K562 (cell line): ENCODE results near the gene DRAXIN. TPM values are rescaled to one million over a fixed set of nuclear protein-coding genes. Genes with fewer than 3 reads are reported as not detected.
"Not testable (repeated sequence)": the region's sequence is repeated elsewhere in the genome, so short reads cannot be mapped to it uniquely, and the experiment has no call there.

ENCODE experiments used
- ATAC-seq: fragments of 200-7000 bp; cut with Tn5 transposase; 3 replicates; pipeline ENCODE4 v1.9.1; 2020; ENCODE audit warnings: moderate library complexity
- BruUV-seq: library from RNA; stranded (reverse); fragments of 400-500 nt; replicated peaks from 2 replicates; lab custom pipeline; 2021; lab: Mats Ljungman, UMichigan
- CTCF ChIA-PET: fragments of 300-600 bp; formaldehyde crosslinking; extraction: SDS; loops from one replicate; lab custom pipeline; 2021; ENCODE audit warnings: low intra/inter-chr PET ratio; lab: Yijun Ruan, JAX
- POLR2A ChIA-PET: fragments of 300-600, 350-650 bp; sonication (Branson Sonifier 250); formaldehyde crosslinking; extraction: SDS; loops from one replicate; lab custom pipeline; 2021; ENCODE audit warnings: antibody characterized with exemption, inconsistent platforms; lab: Yijun Ruan, JAX
- DNase-seq, 4 experiments: peaks; one replicate each; pipeline versions ENCODE4 v3.0.0 to v3.0.0-alpha.2; 2011 to 2018; ENCODE audit warnings: low spot score in 3 of 4, mixed read lengths in 3 of 4; ENCODE audit errors: extremely low read depth in 1 of 4
- FAIRE-seq: peaks from 2 replicates; lab custom pipeline; 2011; peaks lifted over from hg19 to GRCh38; lab: Jason Lieb, UNC
- H2AFZ ChIP-seq: 2 replicates; pipeline ENCODE4 v1.6.0; 2011; ENCODE audit warnings: low read depth, low read length, control low read depth, inconsistent platforms
- H3K27ac ChIP-seq: fragments of 200-600 bp; 3 replicates; pipeline ENCODE4 v1.8.0; 2011; ENCODE audit warnings: low read depth, mild to moderate bottlenecking, control low read depth, inconsistent platforms, low read length, moderate library complexity, mixed read lengths; ENCODE audit errors: extremely low read depth
- H3K27me3 ChIP-seq, 2 experiments: fragments of 300-600 bp in 1 of 2; 2 replicates in 1 of 2; 3 replicates in 1 of 2; pipeline versions ENCODE4 v1.6.0 to v1.8.0; 2011; ENCODE audit warnings: inconsistent platforms in 2 of 2, low read length in 2 of 2, mild to moderate bottlenecking in 1 of 2, mixed read lengths in 1 of 2, moderate library complexity in 1 of 2; ENCODE audit not compliant: control insufficient read depth in 2 of 2, insufficient read depth in 2 of 2
- H3K36me3 ChIP-seq: fragments of 300-600 bp; 3 replicates; pipeline ENCODE4 v1.8.0; 2011; ENCODE audit warnings: mild to moderate bottlenecking, low read length, inconsistent platforms; ENCODE audit not compliant: control insufficient read depth, insufficient read depth
- H3K4me1 ChIP-seq, 2 experiments: fragments of 200-600 bp in 1 of 2; replicated peaks in 1 of 2; 2 replicates in 1 of 2; 3 replicates in 1 of 2; pipeline versions ENCODE4 v1.5.1 to v1.8.0; 2011; ENCODE audit warnings: inconsistent platforms in 2 of 2, low read length in 2 of 2, mild to moderate bottlenecking in 1 of 2, mixed read lengths in 1 of 2, moderate library complexity in 1 of 2; ENCODE audit not compliant: control insufficient read depth in 2 of 2, insufficient read depth in 2 of 2
- H3K4me2 ChIP-seq: 2 replicates; pipeline ENCODE4 v1.6.1; 2011; ENCODE audit warnings: low read length, control low read depth, inconsistent platforms, mixed read lengths; ENCODE audit not compliant: insufficient read depth
- H3K4me3 ChIP-seq: fragments of 200-600 bp; sonication (generic), shearing (Covaris generic); 2 replicates; pipeline ENCODE4 v1.5.1; 2016; ENCODE audit warnings: control low read depth, inconsistent platforms
- H3K79me2 ChIP-seq: fragments of 200-600 bp; 3 replicates; pipeline ENCODE4 v1.8.0; 2011; ENCODE audit warnings: low read length, inconsistent platforms; ENCODE audit not compliant: control insufficient read depth, insufficient read depth
- H3K9ac ChIP-seq, 2 experiments: 2 replicates each; pipeline versions ENCODE4 v1.6.0 to v1.6.1; 2011; ENCODE audit warnings: low read depth in 2 of 2, low read length in 2 of 2, control low read depth in 1 of 2, inconsistent platforms in 1 of 2, mild to moderate bottlenecking in 1 of 2, mixed read lengths in 1 of 2; ENCODE audit not compliant: insufficient read depth in 1 of 2
- H3K9me1 ChIP-seq: one replicate; pipeline ENCODE4 v1.6.0; 2011; ENCODE audit warnings: inconsistent platforms, mild to moderate bottlenecking, low read length, moderate library complexity; ENCODE audit not compliant: control insufficient read depth, insufficient read depth
- H3K9me3 ChIP-seq: replicated peaks from 2 replicates; pipeline ENCODE4 v1.5.1; 2011; ENCODE audit warnings: low read depth, low read length, inconsistent platforms; ENCODE audit not compliant: control insufficient read depth, insufficient read depth
- H4K20me1 ChIP-seq: replicated peaks from 2 replicates; pipeline ENCODE4 v1.6.1; 2011; ENCODE audit warnings: low read length, inconsistent platforms, mixed read lengths; ENCODE audit not compliant: control insufficient read depth, insufficient read depth
- CREM ChIP-seq: IDR thresholded peaks from 2 replicates; pipeline ENCODE4 v1.6.1; 2014; ENCODE audit warnings: antibody characterized with exemption, low read depth
- ZFP36 ChIP-seq: fragments of 150-350 bp; IDR thresholded peaks from 2 replicates; pipeline ENCODE4 v1.6.1; 2018; ENCODE audit warnings: low read length, low read depth; ENCODE audit not compliant: partially characterized antibody
- ZSCAN29 ChIP-seq: fragments of 450-650 bp; IDR thresholded peaks from 2 replicates; pipeline ENCODE4 v1.6.1; 2017
- WGBS: fragments of 100-300 bp; shearing (Covaris generic); methylation state at CpG from one replicate; pipeline ENCODE4 v1.1.6; 2016; ENCODE audit warnings: low coverage, mixed read lengths; ENCODE audit not compliant: insufficient coverage; ENCODE audit errors: missing lambda C conversion rate; 5-methylcytosine and 5-hydroxymethylcytosine counted together
- in situ Hi-C: fragments of 300-500 bp; cut with MboI; formaldehyde crosslinking; loops from 4 replicates; pipeline ENCODE4 v1.15.0; 2018; ENCODE audit warnings: inconsistent platforms, mixed read lengths
- intact Hi-C: fragments of 100-400 bp; cut with micrococcal nuclease; formaldehyde crosslinking; loops from 2 replicates; pipeline ENCODE4 v1.14.2; 2022
- polyA plus RNA-seq, 8 experiments: library from polyadenylated mRNA; depleted of rRNA in 4 of 8; stranded (reverse) in 5 of 8; unstranded in 3 of 8; fragments of >200 nt; fragmentation: Nextera tagmentation in 2 of 8; fragmentation: Illumina TruSeq in 1 of 8; extraction: Ambion mirVana in 2 of 8; extraction: Trizol in 1 of 8; gene quantifications; 2 replicates each; pipeline versions ENCODE4 v1.2.1 to v1.2.3, GENCODE V29; 2011 to 2014; ENCODE audit warnings: inconsistent platforms in 1 of 8, missing spikeins in 1 of 8
- total RNA-seq, 7 experiments: library from RNA; depleted of rRNA in 6 of 7; stranded (reverse); fragments of >200 nt in 6 of 7; fragmentation: Illumina TruSeq in 2 of 7; extraction: Trizol in 2 of 7; gene quantifications; 2 replicates each; pipeline versions ENCODE4 v1.2.1 to v1.2.3, GENCODE V29; 2011 to 2021; ENCODE audit warnings: low replicate concordance in 1 of 7
- TF ChIP-seq, protein P1 (sequence below): fragments of 450-650 bp; formaldehyde crosslinking; conservative IDR thresholded peaks from 2 replicates; pipeline ENCODE4 v1.4.0; 2022; ENCODE audit warnings: mild to moderate bottlenecking, missing genetic modification characterization
- TF ChIP-seq, protein P2 (sequence below): fragments of 450-650 bp; IDR thresholded peaks from 2 replicates; pipeline ENCODE4 v1.6.1; 2018; ENCODE audit not compliant: partially characterized antibody
- TF ChIP-seq, protein P3 (sequence below), 2 experiments: fragments of 450-650 bp; formaldehyde crosslinking in 1 of 2; IDR thresholded peaks; 2 replicates each; pipeline versions ENCODE4 v1.4.0 to v1.6.1; 2014 to 2020; ENCODE audit warnings: mild to moderate bottlenecking in 2 of 2, borderline replicate concordance in 1 of 2, low read depth in 1 of 2

DRAXIN gene
- total and polyA plus RNA-seq, 9 of the 15 experiments (the other 6 are each of a cell fraction or from before 2014, with no cell fraction given) = 0.01 to 0.04 (median 0.01) TPM; not detected in 6

DNA sequence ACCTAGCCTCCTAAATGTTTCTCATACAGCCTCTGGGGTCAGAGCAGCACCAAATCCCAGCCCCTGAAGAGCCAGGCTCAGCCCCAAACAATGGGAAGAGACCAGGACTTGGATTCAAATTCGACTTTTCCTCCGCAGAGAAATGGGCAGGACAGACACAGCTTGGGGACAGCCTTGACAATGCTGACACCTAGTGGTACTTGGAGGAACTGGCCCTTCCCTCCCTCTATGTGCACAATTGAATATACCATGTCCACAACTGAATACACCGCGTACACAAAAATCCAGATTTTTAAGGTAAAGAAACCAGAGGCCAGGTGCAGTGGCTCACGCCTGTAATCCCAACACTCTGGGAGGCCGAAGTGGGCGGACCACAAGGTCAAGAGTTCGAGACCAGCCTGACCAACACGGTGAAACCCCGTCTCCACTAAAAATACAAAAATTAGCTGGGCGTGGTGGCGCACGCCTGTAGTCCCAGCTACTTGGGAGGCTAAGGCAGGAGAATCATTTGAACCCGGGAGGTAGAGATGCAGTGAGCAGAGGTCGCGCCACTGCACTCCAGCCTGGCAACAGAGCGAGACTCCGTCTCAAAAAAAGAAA is 49.0 kb upstream of the DRAXIN start:
- H3K4me2 ChIP-seq, H3K27ac ChIP-seq, H3K9ac ChIP-seq, H3K9me3 ChIP-seq, H3K79me2 ChIP-seq, H4K20me1 ChIP-seq, H3K9me1 ChIP-seq, H3K4me1 ChIP-seq, in situ Hi-C loops, BruUV-seq, H2AFZ ChIP-seq, H3K4me3 ChIP-seq, H3K36me3 ChIP-seq: not testable (repeated sequence)
- intact Hi-C loops = loop anchor here (1.0 to 5.0 kb wide), 4 partner anchors 170 to 605 kb away; no protein-coding TSS in a partner anchor
- peak; percentile 91 for ATAC-seq
- POLR2A ChIA-PET = interaction anchor here (0.6 to 0.7 kb wide), 2 partner anchors 325 to 605 kb away, joined by 3 read pairs; no protein-coding TSS in a partner anchor
- H3K27me3 ChIP-seq = peaks cover 5 to 29% of the 10 kb centered on the region in 2 experiments; a peak in 4 of 5 replicates
- peak; percentile 99 for FAIRE-seq
- CTCF ChIA-PET = interaction anchor here (0.6 to 3.7 kb wide), 11 partner anchors 164 to 1148 kb away, joined by 3 to 25 read pairs (median 5); partner anchors contain the start of gene DISP3
- 27% methylated on average over 18 of the region's 18 CpGs for WGBS
- peak; percentile 83 to 87 (median 84) for DNase-seq
- TF ChIP-seq, protein P1, sequence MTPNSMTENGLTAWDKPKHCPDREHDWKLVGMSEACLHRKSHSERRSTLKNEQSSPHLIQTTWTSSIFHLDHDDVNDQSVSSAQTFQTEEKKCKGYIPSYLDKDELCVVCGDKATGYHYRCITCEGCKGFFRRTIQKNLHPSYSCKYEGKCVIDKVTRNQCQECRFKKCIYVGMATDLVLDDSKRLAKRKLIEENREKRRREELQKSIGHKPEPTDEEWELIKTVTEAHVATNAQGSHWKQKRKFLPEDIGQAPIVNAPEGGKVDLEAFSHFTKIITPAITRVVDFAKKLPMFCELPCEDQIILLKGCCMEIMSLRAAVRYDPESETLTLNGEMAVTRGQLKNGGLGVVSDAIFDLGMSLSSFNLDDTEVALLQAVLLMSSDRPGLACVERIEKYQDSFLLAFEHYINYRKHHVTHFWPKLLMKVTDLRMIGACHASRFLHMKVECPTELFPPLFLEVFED (CRISPR knock-in tag) = 0 out of 2 replicates have a peak, but pooled peaks have one; percentile 43
- TF ChIP-seq ZSCAN29 = peak; percentile 80; the same call in 1 of the 2 replicates
- TF ChIP-seq, protein P2, sequence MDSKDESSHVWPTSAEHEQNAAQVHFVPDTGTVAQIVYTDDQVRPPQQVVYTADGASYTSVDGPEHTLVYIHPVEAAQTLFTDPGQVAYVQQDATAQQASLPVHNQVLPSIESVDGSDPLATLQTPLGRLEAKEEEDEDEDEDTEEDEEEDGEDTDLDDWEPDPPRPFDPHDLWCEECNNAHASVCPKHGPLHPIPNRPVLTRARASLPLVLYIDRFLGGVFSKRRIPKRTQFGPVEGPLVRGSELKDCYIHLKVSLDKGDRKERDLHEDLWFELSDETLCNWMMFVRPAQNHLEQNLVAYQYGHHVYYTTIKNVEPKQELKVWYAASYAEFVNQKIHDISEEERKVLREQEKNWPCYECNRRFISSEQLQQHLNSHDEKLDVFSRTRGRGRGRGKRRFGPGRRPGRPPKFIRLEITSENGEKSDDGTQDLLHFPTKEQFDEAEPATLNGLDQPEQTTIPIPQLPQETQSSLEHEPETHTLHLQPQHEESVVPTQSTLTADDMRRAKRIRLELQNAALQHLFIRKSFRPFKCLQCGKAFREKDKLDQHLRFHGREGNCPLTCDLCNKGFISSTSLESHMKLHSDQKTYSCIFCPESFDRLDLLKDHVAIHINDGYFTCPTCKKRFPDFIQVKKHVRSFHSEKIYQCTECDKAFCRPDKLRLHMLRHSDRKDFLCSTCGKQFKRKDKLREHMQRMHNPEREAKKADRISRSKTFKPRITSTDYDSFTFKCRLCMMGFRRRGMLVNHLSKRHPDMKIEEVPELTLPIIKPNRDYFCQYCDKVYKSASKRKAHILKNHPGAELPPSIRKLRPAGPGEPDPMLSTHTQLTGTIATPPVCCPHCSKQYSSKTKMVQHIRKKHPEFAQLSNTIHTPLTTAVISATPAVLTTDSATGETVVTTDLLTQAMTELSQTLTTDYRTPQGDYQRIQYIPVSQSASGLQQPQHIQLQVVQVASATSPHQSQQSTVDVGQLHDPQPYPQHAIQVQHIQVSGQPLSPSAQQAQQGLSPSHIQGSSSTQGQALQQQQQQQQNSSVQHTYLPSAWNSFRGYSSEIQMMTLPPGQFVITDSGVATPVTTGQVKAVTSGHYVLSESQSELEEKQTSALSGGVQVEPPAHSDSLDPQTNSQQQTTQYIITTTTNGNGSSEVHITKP = peak; percentile 18
- TF ChIP-seq, protein P3, sequence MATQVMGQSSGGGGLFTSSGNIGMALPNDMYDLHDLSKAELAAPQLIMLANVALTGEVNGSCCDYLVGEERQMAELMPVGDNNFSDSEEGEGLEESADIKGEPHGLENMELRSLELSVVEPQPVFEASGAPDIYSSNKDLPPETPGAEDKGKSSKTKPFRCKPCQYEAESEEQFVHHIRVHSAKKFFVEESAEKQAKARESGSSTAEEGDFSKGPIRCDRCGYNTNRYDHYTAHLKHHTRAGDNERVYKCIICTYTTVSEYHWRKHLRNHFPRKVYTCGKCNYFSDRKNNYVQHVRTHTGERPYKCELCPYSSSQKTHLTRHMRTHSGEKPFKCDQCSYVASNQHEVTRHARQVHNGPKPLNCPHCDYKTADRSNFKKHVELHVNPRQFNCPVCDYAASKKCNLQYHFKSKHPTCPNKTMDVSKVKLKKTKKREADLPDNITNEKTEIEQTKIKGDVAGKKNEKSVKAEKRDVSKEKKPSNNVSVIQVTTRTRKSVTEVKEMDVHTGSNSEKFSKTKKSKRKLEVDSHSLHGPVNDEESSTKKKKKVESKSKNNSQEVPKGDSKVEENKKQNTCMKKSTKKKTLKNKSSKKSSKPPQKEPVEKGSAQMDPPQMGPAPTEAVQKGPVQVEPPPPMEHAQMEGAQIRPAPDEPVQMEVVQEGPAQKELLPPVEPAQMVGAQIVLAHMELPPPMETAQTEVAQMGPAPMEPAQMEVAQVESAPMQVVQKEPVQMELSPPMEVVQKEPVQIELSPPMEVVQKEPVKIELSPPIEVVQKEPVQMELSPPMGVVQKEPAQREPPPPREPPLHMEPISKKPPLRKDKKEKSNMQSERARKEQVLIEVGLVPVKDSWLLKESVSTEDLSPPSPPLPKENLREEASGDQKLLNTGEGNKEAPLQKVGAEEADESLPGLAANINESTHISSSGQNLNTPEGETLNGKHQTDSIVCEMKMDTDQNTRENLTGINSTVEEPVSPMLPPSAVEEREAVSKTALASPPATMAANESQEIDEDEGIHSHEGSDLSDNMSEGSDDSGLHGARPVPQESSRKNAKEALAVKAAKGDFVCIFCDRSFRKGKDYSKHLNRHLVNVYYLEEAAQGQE (IDR thresholded peaks at IDR 0.05; ENCODE audit: borderline replicate concordance) = peak; percentile 91
- TF ChIP-seq, protein P3 (CRISPR knock-in tag; IDR thresholded peaks at IDR 0.05; ENCODE audit: low read depth) = 0 out of 2 replicates have a peak, but pooled peaks have one; percentile 22
- TF ChIP-seq ZFP36 = peak; percentile 6
- 0 out of 2 replicates have a peak, but pooled peaks have one; percentile 55 for TF ChIP-seq CREM
